GM11168 (cell line): ENCODE data around the gene RAP2A.

Source experiments
- in situ Hi-C: fragments of 300-500 bp; cut with MboI; formaldehyde crosslinking; loops from one replicate; pipeline ENCODE4 v1.12.0; 2022; ENCODE audit warnings: low sequenced_read_pairs; ENCODE audit not compliant: unreplicated experiment

RAP2A gene

DNA sequence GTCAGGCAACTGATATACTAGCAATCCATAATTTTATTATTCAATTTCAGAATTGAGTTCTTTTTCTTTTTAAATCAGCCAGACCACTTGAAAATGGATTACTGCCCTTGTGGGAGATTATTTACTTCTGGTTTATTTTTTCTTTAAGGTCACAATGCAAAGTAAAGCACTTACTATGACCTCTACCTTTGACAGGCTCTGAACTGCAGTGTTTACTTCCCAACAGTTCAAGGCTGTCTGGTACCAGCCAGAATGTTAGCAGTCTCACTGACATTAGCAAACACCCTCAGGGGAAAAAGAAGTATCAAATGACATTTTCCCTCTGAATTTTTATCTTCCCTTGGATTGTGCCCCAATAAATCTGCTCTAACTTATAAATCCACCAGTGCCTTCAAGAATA is 57.5 kb downstream of the RAP2A start:
- in situ Hi-C loops, result no loop called here

- in situ Hi-C loops, result no loop called here
These were observed 58.3 kb downstream of the RAP2A start for GRCh38 chr13:97492257-97492656.

GRCh38 chr13:97492684-97493371 is 58.9 kb downstream of the RAP2A start:
- in situ Hi-C loops, result no loop called here

GRCh38 chr13:97493456-97493855 is 59.5 kb downstream of the RAP2A start:
- in situ Hi-C loops, result no loop called here

DNA sequence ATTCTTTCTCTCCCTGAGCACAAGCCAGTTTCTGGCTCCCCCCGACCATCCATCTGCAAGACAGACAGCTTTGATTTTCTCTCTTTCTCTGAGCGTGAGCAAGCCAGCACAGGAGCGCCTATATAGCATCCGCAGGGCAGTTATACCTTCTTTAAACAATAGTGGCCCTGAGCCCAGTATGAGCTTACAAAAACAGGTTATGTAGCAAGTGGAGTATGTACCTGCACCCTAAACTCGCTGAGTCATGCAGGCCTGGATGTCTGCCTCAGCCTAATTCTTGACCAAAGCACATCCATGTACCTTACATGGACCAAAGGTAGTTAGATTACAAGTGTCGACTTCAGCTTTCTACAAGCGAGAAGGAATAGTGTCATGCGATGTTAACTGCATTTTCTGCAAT is 61.7 kb downstream of the RAP2A start:
- in situ Hi-C loops, result no loop called here

DNA sequence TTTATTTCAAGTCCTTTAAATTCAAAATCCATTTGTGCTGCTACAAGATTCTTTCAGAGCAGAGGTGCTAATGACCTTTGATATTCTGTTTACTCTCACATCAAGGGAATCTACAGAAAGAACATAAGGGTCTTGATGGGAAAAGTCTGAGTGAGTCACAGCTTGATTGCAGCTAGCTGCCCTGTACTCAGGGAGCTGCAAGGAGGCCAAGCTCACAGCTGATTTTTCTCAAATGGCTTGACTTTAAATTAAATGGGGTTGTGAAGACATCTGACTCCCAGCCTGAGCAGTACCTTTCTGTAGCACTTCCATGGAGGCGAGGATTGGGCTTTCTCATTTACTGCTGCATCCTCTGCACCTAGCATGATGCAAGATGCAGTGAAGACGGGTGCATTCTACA is 62.5 kb downstream of the RAP2A start:
- in situ Hi-C loops, result no loop called here

- in situ Hi-C loops, result no loop called here
These were observed 63.4 kb downstream of the RAP2A start for GRCh38 chr13:97497400-97497799.

GRCh38 chr13:97498419-97498818 is 64.5 kb downstream of the RAP2A start:
- in situ Hi-C loops, result no loop called here

DNA sequence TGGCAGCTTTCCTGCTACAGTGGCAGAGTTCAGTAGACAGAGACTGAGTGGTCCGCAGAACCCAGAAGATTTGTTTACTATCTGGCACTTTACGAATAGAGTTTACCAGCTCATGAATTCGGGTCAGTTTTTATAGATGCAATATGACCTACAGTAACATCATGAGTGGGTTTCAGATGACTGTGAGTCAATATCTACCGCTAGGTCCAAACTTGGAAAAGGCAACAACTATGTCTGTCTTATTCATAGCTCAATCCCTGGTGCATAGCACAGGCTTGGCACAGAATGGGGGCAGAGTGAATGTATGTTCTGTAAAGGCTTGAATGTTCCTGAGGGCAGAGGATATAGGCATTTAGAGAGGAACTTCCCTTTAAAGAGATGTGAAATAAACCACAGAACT is 65.2 kb downstream of the RAP2A start:
- in situ Hi-C loops, result no loop called here

DNA sequence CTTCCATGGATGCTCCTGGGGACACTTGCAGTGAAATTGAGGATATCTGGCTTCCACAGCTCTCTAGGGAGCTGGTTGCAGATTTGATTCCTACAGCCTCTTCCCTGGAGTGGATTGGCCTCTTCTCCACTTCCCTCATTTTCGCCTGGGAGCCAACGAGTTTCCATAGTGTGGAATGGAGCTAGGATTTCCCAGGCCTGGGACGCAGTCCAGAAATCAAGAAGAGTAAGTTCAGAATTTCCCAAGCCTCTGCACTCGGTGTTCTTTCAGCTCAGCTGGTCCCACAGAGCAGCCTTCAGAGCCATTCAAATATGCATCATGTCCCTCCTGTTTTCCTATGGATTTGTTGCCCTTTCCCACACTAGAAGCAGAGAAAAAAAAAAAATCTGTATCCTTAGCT is 68.2 kb downstream of the RAP2A start:
- in situ Hi-C loops, result no loop called here

DNA sequence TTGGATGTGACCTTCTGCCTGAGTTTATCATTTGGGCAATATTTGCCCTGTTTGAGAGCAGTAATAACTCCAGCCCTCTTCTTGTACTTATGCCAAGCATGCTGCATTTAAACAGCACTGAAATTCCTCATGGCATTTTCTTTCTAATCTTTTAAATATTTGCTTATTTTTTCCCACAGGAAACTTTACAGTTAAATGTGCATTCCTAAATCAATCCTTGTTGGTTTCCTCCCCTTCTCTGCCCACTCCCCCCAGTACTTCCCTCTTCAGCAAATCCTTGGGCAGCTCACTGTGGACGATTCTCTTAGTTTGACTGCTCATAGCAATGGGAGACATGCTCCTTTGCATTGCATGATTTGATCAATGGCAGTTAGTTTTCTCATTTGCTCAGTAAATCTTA is 68.7 kb downstream of the RAP2A start:
- in situ Hi-C loops, result no loop called here

DNA sequence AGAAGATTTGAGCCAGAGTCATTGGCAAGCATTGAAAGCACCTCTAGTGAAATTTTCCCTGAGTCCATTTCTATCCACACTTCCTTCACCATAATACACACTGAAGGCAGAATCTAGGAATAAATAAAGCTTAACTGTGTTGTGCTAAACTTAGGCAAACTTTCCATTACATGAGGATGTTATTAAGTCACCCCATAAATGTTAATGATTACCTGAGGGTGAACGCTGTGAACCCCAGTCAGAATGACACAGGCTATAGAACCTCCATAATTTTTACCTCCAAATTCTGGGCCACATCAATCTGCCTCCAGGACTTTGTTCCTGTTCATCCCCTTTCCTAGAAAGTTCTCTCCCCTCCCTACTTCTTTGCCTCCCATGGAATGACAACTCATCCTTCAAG is 71.0 kb downstream of the RAP2A start:
- in situ Hi-C loops, result no loop called here

- in situ Hi-C loops, result no loop called here
These were observed 72.5 kb downstream of the RAP2A start for GRCh38 chr13:97506511-97506910.

DNA sequence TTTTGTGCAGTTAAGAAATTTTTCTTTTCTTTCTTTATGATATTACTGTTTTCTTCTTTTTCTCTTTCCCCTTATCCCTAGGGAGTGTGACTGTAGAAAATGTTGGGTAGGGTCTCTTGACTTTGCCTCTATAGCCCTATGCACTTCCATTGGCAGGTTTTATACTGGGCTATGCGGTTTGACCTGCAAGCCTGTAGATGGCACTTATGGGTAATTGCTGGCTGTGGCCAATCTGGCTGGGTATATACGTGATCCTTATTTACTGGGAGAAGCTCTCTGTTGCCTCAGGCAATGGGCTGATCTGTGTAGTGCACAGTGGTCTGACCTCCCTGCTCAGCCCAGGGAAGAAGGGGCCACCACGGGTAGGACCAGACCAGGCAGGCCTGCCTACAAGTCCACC is 78.8 kb downstream of the RAP2A start:
- in situ Hi-C loops, result no loop called here

DNA sequence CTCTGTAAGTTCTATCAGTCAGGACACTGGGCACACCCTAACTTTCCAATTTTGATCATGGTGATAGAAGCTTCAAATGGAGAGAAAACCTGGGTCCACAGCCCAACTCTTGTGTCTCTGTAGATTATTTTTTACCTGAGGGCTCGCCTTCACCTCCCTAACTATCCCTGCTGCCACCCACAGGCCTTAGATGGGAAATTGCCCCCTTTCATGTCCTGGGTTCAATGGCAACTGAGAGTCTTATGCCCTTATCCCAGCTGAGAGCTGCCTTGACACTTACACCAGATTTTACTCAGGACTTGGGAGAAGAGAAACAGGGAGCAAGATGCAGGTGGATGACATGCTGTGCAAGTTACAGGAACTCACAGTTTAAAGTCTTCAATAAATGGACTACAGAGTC is 81.7 kb downstream of the RAP2A start:
- in situ Hi-C loops, result no loop called here

DNA sequence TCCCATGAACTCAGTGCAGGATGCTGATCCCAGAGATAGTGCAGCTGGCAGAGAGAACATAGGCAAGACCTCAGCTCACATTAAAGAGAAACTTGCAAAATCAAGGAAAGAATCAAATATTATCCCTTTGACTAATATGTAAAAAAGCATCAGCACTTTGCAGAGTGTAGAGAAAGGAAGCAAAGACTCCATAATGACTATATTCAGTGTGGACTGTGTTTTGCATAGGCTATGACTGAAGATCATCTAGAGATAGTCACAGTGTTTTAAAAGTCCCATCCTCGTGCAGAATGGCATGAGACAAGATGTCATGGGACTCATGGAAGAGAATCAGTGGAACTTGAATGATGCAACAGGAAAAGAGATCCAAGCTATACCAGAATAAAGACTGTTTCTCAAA is 84.0 kb downstream of the RAP2A start:
- in situ Hi-C loops, result no loop called here
